Uterus (tissue), 2 donors: Measurements from ENCODE around the gene ADORA2B.

Source experiments
- POLR2A ChIP-seq, 2 donors: fragments of 450-650 bp; IDR thresholded peaks; one replicate each; pipeline ENCODE4 v1.6.1; 2016; ENCODE audit warnings: antibody characterized with exemption in 2 of 2, mild to moderate bottlenecking in 1 of 2, moderate library complexity in 1 of 2
- TF ChIP-seq, protein P1 (sequence below), 4 experiments: fragments of 200-600 bp in 2 of 4; fragments of 450-650 bp in 2 of 4; sonication (generic) in 2 of 4; IDR thresholded peaks; one replicate each; pipeline ENCODE4 v1.5.1; 2016 to 2019; ENCODE audit warnings: antibody characterized with exemption in 4 of 4, mild to moderate bottlenecking in 2 of 4, moderate library complexity in 1 of 4

DNA sequence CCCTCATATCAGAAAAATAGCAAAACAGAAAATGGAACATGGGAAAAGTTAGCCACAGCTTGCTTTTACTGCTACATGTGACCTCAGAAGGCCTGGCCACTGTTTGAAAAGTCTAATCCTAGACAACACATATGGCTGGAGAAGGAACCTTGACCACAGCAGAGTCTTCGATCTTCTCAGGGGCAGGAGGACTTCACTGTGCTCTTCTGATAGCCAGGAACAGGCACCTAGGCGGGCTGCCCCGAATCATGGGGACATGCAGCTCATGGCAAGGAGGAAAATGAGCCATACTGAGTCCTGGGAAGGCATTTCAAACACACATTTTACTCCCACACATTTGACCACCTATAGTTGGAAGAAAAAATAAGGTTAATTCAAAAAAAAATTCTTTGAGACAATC lies 31.1 kb upstream of the ADORA2B start:
- TF ChIP-seq, protein P1, sequence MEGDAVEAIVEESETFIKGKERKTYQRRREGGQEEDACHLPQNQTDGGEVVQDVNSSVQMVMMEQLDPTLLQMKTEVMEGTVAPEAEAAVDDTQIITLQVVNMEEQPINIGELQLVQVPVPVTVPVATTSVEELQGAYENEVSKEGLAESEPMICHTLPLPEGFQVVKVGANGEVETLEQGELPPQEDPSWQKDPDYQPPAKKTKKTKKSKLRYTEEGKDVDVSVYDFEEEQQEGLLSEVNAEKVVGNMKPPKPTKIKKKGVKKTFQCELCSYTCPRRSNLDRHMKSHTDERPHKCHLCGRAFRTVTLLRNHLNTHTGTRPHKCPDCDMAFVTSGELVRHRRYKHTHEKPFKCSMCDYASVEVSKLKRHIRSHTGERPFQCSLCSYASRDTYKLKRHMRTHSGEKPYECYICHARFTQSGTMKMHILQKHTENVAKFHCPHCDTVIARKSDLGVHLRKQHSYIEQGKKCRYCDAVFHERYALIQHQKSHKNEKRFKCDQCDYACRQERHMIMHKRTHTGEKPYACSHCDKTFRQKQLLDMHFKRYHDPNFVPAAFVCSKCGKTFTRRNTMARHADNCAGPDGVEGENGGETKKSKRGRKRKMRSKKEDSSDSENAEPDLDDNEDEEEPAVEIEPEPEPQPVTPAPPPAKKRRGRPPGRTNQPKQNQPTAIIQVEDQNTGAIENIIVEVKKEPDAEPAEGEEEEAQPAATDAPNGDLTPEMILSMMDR (IDR thresholded peaks at IDR 0.05), result no peak
- no peak for TF ChIP-seq POLR2A (IDR thresholded peaks at IDR 0.05)
